Activated CD8-positive, alpha-beta T cell treated with anti-CD3 and anti-CD28 coated beads, Interleukin-2, amount 10 ng/mL, durations not matched to agents 7 days and 5 days (primary cell): ENCODE results near the gene KRTAP2-1. TPM values are rescaled to one million over a fixed set of nuclear protein-coding genes. Genes with fewer than 3 reads are reported as not detected.
"Not testable (repeated sequence)": the region's sequence is repeated elsewhere in the genome, so short reads cannot be mapped to it uniquely, and the experiment has no call there.

Experiments used
- ATAC-seq: fragments of 150-1000 bp; cut with Tn5 transposase; one replicate; pipeline ENCODE4 v1.10.0; 2021; ENCODE audit warnings: moderate library complexity
- CTCF ChIA-PET: fragments of 350-600 bp; sonication (Branson Sonifier 250); formaldehyde crosslinking; loops from one replicate; lab custom pipeline; 2021; ENCODE audit warnings: antibody characterized with exemption; lab: Charles Lee
- POLR2A ChIA-PET: fragments of 350-600 bp; sonication (Branson Sonifier 250); formaldehyde crosslinking; loops from one replicate; lab custom pipeline; 2021; ENCODE audit warnings: antibody characterized with exemption; lab: Charles Lee
- DNase-seq: peaks from one replicate; pipeline ENCODE4 v3.0.0-alpha.2; 2020
- H3K27ac Mint-ChIP-seq: one replicate; pipeline ENCODE4 v1.8.0; 2021; ENCODE audit warnings: mild to moderate bottlenecking, mixed read lengths
- H3K27me3 Mint-ChIP-seq: one replicate; pipeline ENCODE4 v1.8.0; 2021; ENCODE audit warnings: low read depth, mixed read lengths
- H3K36me3 Mint-ChIP-seq: one replicate; pipeline ENCODE4 v1.8.0; 2021; ENCODE audit warnings: low read depth, mixed read lengths
- H3K4me1 Mint-ChIP-seq: one replicate; pipeline ENCODE4 v1.8.0; 2021; ENCODE audit warnings: low read depth, mixed read lengths
- H3K4me3 Mint-ChIP-seq: one replicate; pipeline ENCODE4 v1.8.0; 2021; ENCODE audit warnings: mild to moderate bottlenecking, mixed read lengths
- H3K9me3 Mint-ChIP-seq: one replicate; pipeline ENCODE4 v1.8.0; 2022; ENCODE audit warnings: mixed read lengths; ENCODE audit not compliant: insufficient read depth
- total RNA-seq, 2 experiments: library from RNA; stranded (reverse); gene quantifications; one replicate each; pipeline ENCODE4 v1.2.3, GENCODE V29; 2021

KRTAP2-1 gene
- total RNA-seq, 2 experiments from 2014 or later: not detected

- H3K27ac Mint-ChIP-seq: no peak overlapping the region
- POLR2A ChIA-PET: no interaction called here
- no peaks in the 10 kb centered on the region for H3K36me3 Mint-ChIP-seq
- DNase-seq (no peak), ATAC-seq (no peak)
- H3K9me3 Mint-ChIP-seq: no peaks in the 10 kb centered on the region
- no peak overlapping the region for H3K4me3 Mint-ChIP-seq
- H3K4me1 Mint-ChIP-seq: no peaks in the 10 kb centered on the region
- H3K27me3 Mint-ChIP-seq: peaks cover 8% of the 10 kb centered on the region
- CTCF ChIA-PET: no interaction called here
These were observed 42.7 kb downstream of the KRTAP2-1 start for GRCh38 chr17:41004397-41004796.

- H3K9me3 Mint-ChIP-seq: no peaks in the 10 kb centered on the region
- peaks cover 9% of the 10 kb centered on the region for H3K27me3 Mint-ChIP-seq
- no peak for DNase-seq
These were observed 43.2 kb downstream of the KRTAP2-1 start for GRCh38 chr17:41003926-41004325.

GRCh38 chr17:41002814-41003213 lies 44.3 kb downstream of the KRTAP2-1 start:
- Mint-ChIP-seq H3K4me1 (no peaks in the 10 kb centered on the region), H3K36me3 (no peaks in the 10 kb centered on the region), H3K27ac (no peak overlapping the region), H3K9me3 (no peaks in the 10 kb centered on the region), H3K4me3 (no peak overlapping the region), H3K27me3 (peaks cover 9% of the 10 kb centered on the region)
- CTCF ChIA-PET: no interaction called here
- ATAC-seq (no peak), DNase-seq (no peak)
- POLR2A ChIA-PET: no interaction called here

More at GRCh38 chr17:41003926-41004325, 43.2 kb downstream of the KRTAP2-1 start:
- no peak for ATAC-seq
- H3K27ac Mint-ChIP-seq: no peak overlapping the region
- no peaks in the 10 kb centered on the region for H3K36me3 Mint-ChIP-seq
- ChIA-PET POLR2A (no interaction called here), CTCF (no interaction called here)
- no peaks in the 10 kb centered on the region for H3K4me1 Mint-ChIP-seq
- no peak overlapping the region for H3K4me3 Mint-ChIP-seq

DNA sequence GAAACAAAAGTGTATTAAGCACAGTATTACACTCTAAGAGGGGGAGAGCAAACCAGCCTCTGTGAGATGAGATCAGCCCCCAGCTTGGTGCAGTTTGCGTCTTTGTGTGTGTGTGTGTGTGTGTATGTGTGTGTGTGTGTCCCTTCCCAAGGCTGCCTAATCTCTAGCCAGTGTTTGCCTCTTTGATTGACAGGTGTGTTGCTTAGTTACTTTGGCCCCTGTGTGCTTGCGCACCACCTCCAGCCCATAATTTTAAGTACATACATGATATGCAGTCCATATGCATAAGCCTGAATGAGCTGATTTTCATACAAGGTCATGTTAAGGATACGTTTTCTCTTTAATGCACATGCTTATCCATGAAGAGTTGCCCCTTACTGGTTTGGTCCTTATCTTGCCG lies 45.3 kb downstream of the KRTAP2-1 start:
- Mint-ChIP-seq H3K27ac (no peak overlapping the region), H3K9me3 (no peaks in the 10 kb centered on the region), H3K27me3 (peaks cover 17% of the 10 kb centered on the region), H3K36me3 (no peaks in the 10 kb centered on the region), H3K4me1 (no peaks in the 10 kb centered on the region), H3K4me3 (no peak overlapping the region)
- DNase-seq: no peak
- POLR2A ChIA-PET: no interaction called here
- CTCF ChIA-PET: no interaction called here
- no peak for ATAC-seq

GRCh38 chr17:40999563-40999962 lies 47.6 kb downstream of the KRTAP2-1 start, which contains the start of gene KRTAP3-2:
Gene KRTAP3-2, minus strand, starts transcription at chr17:40999906. Its CDS starts 53 bp downstream, at chr17:40999853.
- CTCF ChIA-PET, DNase-seq, H3K27ac Mint-ChIP-seq, POLR2A ChIA-PET, ATAC-seq, H3K36me3 Mint-ChIP-seq, H3K4me3 Mint-ChIP-seq, H3K4me1 Mint-ChIP-seq, H3K9me3 Mint-ChIP-seq: not testable (repeated sequence)
- H3K27me3 Mint-ChIP-seq: peaks cover 24% of the 10 kb centered on the region

- no peaks in the 10 kb centered on the region for H3K9me3 Mint-ChIP-seq
- no peaks in the 10 kb centered on the region for H3K36me3 Mint-ChIP-seq
- no peak overlapping the region for H3K4me3 Mint-ChIP-seq
- no peak overlapping the region for H3K27ac Mint-ChIP-seq
- H3K4me1 Mint-ChIP-seq: no peaks in the 10 kb centered on the region
- DNase-seq: no peak
- ATAC-seq: no peak
- peaks cover 39% of the 10 kb centered on the region for H3K27me3 Mint-ChIP-seq
- CTCF ChIA-PET: no interaction called here
- POLR2A ChIA-PET: no interaction called here
These were observed 49.8 kb downstream of the KRTAP2-1 start for GRCh38 chr17:40997361-40997760.

DNA sequence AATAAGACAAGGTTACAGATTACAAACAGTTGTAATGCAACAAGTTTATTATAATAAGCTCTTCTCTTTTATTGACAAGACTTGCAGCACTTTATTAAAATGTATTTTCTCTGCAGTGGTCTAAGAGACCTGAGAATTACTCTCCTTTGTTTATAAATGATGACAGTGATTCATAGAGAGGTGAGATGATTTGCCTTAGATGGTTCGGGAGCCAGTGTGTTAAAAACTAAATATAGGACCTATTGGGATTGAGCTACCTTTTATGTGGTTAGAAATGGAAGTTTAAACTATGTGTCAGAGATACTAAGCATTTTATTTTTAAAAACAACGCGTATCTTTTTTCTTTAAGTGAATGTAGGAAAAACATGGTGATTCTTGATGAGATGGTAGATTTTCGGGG lies 50.3 kb downstream of the KRTAP2-1 start:
- ATAC-seq: no peak
- no peak overlapping the region for H3K4me3 Mint-ChIP-seq
- H3K4me1 Mint-ChIP-seq: no peaks in the 10 kb centered on the region
- no peaks in the 10 kb centered on the region for H3K9me3 Mint-ChIP-seq
- no peaks in the 10 kb centered on the region for H3K36me3 Mint-ChIP-seq
- POLR2A ChIA-PET: interaction anchor here (0.6 kb wide), 1 partner anchor 13 kb away, joined by 3 read pairs; no protein-coding TSS in a partner anchor
- H3K27ac Mint-ChIP-seq: no peak overlapping the region
- peaks cover 42% of the 10 kb centered on the region for H3K27me3 Mint-ChIP-seq
- DNase-seq: no peak
- CTCF ChIA-PET: no interaction called here

Other genes starting within 250 kb of the KRTAP2-1 start
- gene KRT28, start 247.4 kb downstream of the KRTAP2-1 start, total RNA-seq: not detected
- 10 to 100 TPM; 26.9 to 28.2 TPM for gene KRT10, start 224.7 kb downstream of the KRTAP2-1 start, total RNA-seq
- gene KRT12, start 180.1 kb downstream of the KRTAP2-1 start, total RNA-seq: not detected
- gene KRT20, start 162.1 kb downstream of the KRTAP2-1 start, total RNA-seq: not detected
- not detected for gene KRT23, start 109.7 kb downstream of the KRTAP2-1 start, total RNA-seq
- gene KRT39, start 80.4 kb downstream of the KRTAP2-1 start, total RNA-seq: not detected
- not detected for gene KRT40, start 63.0 kb downstream of the KRTAP2-1 start, total RNA-seq
- gene KRTAP3-3, start 53.2 kb downstream of the KRTAP2-1 start, total RNA-seq: not detected
- gene KRTAP3-2, start 47.4 kb downstream of the KRTAP2-1 start, total RNA-seq: not detected
- gene KRTAP3-1, start 38.2 kb downstream of the KRTAP2-1 start, total RNA-seq: not detected
- gene KRTAP1-5, start 20.1 kb downstream of the KRTAP2-1 start, total RNA-seq: not detected
- not detected for gene KRTAP1-4, start 17.1 kb downstream of the KRTAP2-1 start, total RNA-seq
- not detected for gene KRTAP1-3, start 12.4 kb downstream of the KRTAP2-1 start, total RNA-seq
- not detected for gene KRTAP1-1, start 5.9 kb downstream of the KRTAP2-1 start, total RNA-seq
- gene KRTAP2-2, start 7.9 kb upstream of the KRTAP2-1 start, total RNA-seq: not detected
- not detected for gene KRTAP2-3, start 12.8 kb upstream of the KRTAP2-1 start, total RNA-seq
- not detected for gene KRTAP2-4, start 18.6 kb upstream of the KRTAP2-1 start, total RNA-seq
- gene KRTAP4-7, start 36.8 kb upstream of the KRTAP2-1 start, total RNA-seq: not detected
- not detected for gene KRTAP4-8, start 50.8 kb upstream of the KRTAP2-1 start, total RNA-seq
- not detected for gene KRTAP4-16, start 54.9 kb upstream of the KRTAP2-1 start, total RNA-seq
- not detected for gene KRTAP4-9, start 58.1 kb upstream of the KRTAP2-1 start, total RNA-seq
- not detected for gene KRTAP4-11, start 71.1 kb upstream of the KRTAP2-1 start, total RNA-seq
- gene KRTAP4-12, start 76.9 kb upstream of the KRTAP2-1 start, total RNA-seq: not detected
- gene KRTAP4-6, start 93.2 kb upstream of the KRTAP2-1 start, total RNA-seq: not detected
- gene KRTAP4-5, start 102.5 kb upstream of the KRTAP2-1 start, total RNA-seq: not detected
- gene KRTAP4-4, start 113.4 kb upstream of the KRTAP2-1 start, total RNA-seq: not detected
- not detected for gene KRTAP4-3, start 120.9 kb upstream of the KRTAP2-1 start, total RNA-seq
- gene KRTAP4-2, start 130.9 kb upstream of the KRTAP2-1 start, total RNA-seq: not detected
- not detected for gene KRTAP4-1, start 137.6 kb upstream of the KRTAP2-1 start, total RNA-seq
- not detected for gene KRTAP9-1, start 142.6 kb upstream of the KRTAP2-1 start, total RNA-seq
- gene KRTAP9-2, start 179.3 kb upstream of the KRTAP2-1 start, total RNA-seq: not detected
- gene KRTAP9-3, start 185.1 kb upstream of the KRTAP2-1 start, total RNA-seq: not detected
- gene KRTAP9-8, start 190.7 kb upstream of the KRTAP2-1 start, total RNA-seq: not detected
- not detected for gene KRTAP9-4, start 202.4 kb upstream of the KRTAP2-1 start, total RNA-seq
- not detected for gene KRTAP9-9, start 208.1 kb upstream of the KRTAP2-1 start, total RNA-seq
- gene KRTAP9-6, start 218.1 kb upstream of the KRTAP2-1 start, total RNA-seq: not detected
- gene KRTAP9-7, start 228.4 kb upstream of the KRTAP2-1 start, total RNA-seq: not detected